Measurements from ENCODE around the gene ZNF214.

Gene ZNF214

GRCh38 chr11:7020183-7020917 is at the start of gene ZNF214, which contains the start of gene NLRP14:
Gene ZNF214, minus strand, starts transcription at chr11:7020346. Its CDS starts 17,511 bp downstream, at chr11:7002835.
Gene NLRP14, plus strand, starts transcription at chr11:7020479. Its CDS starts 18,108 bp downstream, at chr11:7038587.
- no peak for DNase-seq

GRCh38 chr11:7062534-7062933 is 42.4 kb upstream of the ZNF214 start:
- no peak for DNase-seq

- no peak for DNase-seq
Observed at GRCh38 chr11:7060868-7061267, 40.7 kb upstream of the ZNF214 start.

- DNase-seq, result no peak
Observed at GRCh38 chr11:7057641-7058040, 37.5 kb upstream of the ZNF214 start.

DNA sequence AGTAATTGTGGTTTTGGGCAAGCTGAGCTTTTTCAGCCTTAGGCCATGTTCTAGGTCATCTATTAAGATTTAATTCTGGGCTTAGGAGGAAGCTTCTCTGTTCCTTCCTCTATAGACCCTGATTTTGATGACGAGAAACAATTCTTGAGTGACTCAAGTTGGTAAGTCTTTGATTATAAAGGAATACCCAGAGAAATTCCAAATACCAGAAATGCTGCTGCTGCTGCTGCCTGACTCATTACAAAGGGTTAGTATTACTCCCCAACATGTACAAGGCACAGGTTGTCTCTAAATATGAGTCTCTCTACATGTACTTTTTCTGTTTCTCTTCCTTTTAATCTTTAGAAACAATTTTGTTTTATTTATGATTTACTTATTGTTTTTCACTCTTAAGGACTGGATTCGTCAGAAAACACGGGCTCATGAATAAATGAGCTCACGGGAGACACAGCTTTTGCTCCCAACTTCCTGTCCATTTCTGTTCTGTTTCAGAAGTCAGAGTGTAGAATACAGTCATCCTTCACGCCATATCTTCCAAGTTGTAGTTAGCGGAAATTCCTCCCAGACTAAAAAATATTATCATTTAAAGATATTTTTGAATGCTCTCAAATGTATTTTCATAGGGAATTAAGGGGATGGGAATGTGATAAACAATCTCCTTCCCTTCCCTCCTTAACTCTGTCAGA is 36.8 kb upstream of the ZNF214 start:
- DNase-seq, result no peak

DNA sequence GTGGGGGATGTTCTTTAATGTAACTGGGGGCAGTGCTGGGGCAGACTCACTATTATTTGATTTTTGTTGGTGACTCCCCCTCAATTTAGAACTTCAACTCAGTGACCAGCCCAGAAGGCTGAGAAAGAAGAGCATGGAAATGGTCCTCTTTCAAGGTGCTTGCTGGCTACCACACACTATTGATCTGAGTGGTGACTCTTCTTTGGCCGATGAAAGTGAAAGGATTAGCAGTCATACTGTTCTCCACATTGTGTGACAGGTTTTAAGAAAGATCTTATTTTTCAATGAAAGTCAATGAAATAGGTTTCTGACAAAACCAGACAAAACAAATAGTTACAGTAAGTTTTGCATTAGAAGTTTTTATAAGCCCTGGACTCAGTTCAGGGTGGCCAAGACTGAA is 30.0 kb upstream of the ZNF214 start:
- no peak for DNase-seq

DNA sequence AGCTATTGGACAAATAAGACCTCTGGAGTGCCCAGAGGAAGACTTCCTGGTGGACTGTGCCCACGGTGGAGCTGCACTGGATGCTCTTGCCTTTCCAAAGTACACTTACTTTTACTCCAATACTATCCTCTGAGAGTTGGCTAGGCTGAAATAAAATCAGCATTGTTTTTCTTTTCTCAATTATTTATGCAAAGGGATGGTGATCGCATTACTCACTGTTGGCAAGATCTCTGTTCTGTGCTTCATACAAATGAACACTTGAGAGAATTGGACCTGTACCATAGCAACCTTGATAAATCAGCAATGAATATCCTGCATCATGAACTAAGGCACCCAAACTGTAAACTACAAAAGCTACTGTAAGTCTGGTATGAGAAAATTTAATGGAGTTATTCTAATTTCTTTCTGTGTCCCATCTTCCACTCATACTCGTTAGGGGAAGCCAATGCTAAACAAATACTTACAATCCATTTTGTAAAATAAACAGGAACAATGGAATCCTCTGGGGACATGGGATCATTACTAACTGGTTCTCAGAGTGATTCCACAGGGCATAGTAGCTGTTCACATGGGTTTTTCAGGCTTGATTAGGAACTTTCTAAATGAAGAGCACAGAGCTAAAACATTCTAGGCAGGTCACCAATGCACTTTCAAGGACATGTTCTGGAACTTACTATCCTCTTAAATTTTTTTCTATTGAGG is 26.5 kb upstream of the ZNF214 start:
- DNase-seq, result no peak

- no peak for DNase-seq
Observed at GRCh38 chr11:7034019-7034418, 13.9 kb upstream of the ZNF214 start.

GRCh38 chr11:7032692-7033091 is 12.5 kb upstream of the ZNF214 start:
- no peak for DNase-seq

GRCh38 chr11:7031471-7031871 is 11.3 kb upstream of the ZNF214 start:
- no peak for DNase-seq

DNA sequence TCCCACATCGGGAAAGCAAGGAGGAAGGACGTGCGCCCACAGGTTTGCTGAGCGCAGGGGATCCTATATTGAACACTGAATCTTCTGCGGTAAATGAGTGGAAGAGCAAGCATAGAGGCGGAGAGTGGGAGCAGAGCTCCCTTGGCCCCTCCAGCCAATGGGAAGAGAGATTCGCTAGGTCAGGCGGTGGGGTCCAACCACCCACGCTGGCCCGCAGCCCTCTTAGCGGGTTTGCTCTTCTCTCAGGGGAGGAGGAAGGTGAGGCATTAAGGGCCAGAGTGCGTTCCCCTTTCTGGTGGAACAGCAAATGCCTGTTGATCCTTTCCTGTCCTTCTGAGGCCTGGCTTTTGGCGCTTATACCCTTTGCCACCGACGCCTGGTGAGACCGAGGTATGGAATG is 10.7 kb upstream of the ZNF214 start:
- no peak for DNase-seq

- no peak for DNase-seq
Observed at GRCh38 chr11:7028141-7028540, 8.0 kb upstream of the ZNF214 start.

- DNase-seq, result no peak
Observed at GRCh38 chr11:7021318-7021717, 1.2 kb upstream of the ZNF214 start.

DNA sequence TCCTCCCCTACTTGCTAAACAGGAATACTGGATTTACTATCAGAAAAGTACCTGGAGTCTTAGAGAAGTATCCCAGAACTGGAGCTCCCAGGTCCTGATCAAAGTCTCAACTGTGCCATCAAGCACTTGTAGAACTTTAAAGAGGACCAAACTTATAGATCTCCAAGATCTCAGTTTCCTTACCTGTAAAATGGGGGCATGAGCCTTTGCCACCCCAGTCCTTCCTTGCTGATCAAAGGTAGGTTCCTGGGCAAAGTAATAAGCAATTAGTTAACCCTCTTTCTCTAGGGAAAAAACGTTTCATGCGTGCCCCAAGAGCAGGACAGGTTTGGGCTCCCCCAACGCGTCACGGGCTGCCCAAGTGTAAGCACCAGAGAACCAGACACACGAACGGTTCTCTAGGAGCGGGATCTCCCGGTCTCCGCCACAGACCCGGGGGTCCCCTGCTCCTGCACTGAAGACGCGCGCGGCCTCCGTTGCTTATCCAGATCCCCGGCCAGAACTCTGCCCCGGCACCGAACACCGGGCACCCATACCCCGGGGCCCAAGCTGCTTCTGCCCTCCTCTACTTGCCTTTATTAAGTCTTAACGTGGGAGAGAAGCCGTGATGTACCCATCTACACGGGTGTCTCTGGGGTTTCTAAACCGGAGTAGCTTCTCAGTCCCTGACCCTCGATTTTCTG is 505 bp downstream of the ZNF214 start:
- DNase-seq, result no peak

GRCh38 chr11:7016011-7016410 is 4.1 kb downstream of the ZNF214 start:
- DNase-seq, result no peak

DNA sequence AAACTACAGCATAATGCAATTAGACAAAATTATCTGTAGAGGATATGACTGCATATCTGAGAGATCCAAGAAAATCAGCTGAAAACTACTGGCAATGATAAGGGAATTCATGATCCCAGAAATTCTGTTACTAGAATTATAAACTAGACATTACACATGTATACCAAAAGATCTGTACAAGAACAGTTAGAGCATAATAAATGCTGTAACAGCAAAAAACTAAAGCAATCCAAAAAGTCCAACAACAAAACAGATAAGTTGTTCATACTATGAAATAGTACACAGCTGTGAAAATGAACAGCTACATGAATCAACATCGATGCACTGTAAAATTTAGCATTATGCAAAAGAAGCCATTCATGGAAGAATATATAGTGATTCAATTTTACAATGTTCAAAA is 6.0 kb downstream of the ZNF214 start:
- no peak for DNase-seq

- DNase-seq, result no peak
Observed at GRCh38 chr11:7004482-7004881, 15.7 kb downstream of the ZNF214 start.

DNA sequence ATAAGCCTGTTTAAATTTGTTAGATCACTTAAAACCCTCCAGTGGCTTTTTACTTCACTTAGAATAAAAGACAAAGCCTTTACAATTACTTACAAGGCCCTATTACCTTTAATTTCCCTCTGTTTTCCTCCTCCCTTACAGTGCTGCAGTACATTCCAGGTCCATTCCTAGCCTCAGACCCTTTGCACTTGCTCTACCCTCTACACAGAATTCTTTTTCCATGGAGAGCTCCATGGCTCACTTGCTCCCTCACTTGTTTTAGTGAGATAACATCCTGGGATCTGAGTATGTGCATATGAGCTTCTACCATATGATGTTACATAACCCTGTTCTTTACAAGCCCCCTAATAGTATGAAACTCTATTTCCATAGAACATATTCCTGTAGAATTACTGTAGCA is 24.4 kb downstream of the ZNF214 start:
- DNase-seq, result no peak

- DNase-seq, result no peak
Observed at GRCh38 chr11:6992457-6993417, 27.4 kb downstream of the ZNF214 start.

- DNase-seq, result no peak
Observed at GRCh38 chr11:6992026-6992425, 28.1 kb downstream of the ZNF214 start.

GRCh38 chr11:6991227-6991626 is 28.9 kb downstream of the ZNF214 start:
- DNase-seq, result no peak

DNA sequence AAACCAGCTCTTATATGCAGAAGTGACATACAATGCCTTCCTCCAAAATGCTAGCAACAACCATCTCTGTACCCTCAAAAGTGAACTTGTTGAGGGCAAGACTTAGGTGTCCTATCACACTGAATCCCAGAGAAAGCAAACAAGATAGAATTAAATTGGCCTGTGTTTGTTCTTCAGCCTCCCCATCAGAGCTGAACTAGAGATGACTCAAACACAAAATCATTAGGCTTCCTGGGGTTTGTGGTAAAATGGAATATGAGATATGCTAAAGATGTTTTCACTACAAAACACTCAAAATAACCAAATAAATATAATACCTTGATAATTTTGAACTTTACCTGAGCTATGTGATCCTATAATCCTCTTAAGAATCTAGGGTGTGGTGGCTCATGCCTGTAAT is 31.6 kb downstream of the ZNF214 start:
- no peak for DNase-seq

Data from CD4-positive, alpha-beta T cell treated with Interferon gamma for 1 hour (primary cell).